GM21576 (cell line): ENCODE results near the gene ATP8A1.
A peak's percentile ranks its signal among the peaks of the same experiment; 100 is the strongest.
"Not testable (repeated sequence)": the region's sequence is repeated elsewhere in the genome, so short reads cannot be mapped to it uniquely, and the experiment has no call there.

ENCODE experiments used
- ATAC-seq: cut with Tn5 transposase; IDR thresholded peaks from one replicate; pipeline ENCODE4 v1.9.1; 2021; ENCODE audit warnings: mild to moderate bottlenecking, moderate library complexity; ENCODE audit not compliant: unreplicated experiment

The ATP8A1 gene

GRCh38 chr4:42513748-42514492, 143.0 kb downstream of the ATP8A1 start:
- no peak for ATAC-seq

DNA sequence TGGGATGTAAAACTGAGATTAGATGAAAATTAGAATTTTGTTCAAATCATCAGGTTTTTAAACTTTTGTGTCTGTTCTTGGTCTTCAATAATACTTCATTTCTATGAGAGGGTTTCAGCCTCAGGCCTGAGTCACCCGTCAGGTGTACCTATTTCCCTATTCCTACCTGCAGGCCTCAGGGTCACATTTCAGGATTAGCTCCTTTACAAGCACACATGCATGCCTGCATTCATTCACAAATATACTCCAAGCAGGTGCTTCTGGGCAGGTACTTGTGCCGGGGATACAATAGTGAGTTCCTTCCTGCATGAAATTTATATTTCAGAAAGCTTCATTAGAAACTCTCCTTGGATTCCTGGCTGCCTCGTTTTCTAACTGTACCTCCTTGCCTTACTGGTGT, 144.7 kb downstream of the ATP8A1 start:
- ATAC-seq: no peak

GRCh38 chr4:42510225-42510624, 146.7 kb downstream of the ATP8A1 start:
- no peak for ATAC-seq

DNA sequence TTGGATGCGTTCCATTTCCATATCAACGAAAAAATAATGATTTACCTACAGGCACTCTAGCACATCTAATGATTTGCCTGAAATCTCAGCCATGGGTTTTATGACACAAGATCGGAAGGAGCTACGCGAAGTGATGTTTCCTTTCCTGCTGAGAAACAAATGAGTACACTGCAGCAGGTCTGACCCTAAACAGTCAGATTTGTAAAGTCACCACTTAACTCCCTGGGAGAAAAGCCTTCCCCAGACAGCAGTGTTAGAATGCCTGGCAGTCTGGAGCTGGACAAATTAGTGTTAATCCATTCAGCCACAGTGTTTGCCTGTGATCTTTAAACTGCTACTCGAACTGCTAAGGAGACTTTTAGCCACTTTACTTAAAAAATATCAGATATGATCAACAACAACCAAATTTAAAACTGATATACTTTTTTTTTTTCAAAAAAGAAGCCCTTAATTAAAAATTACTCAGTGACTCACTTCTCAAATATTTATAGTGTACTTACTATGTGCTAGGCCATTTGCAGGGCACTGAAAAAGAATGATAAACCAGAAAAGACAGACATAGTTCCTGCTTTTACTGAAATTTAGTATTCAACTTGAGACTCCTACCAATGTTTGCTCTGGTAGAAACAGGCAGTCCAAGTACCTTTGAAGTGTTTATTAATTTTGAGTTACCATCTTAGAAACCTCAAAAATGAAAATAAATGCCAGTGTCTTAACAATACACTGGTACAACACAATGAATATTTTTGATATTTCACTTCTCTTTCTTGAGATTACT, 155.1 kb downstream of the ATP8A1 start:
- no peak for ATAC-seq

DNA sequence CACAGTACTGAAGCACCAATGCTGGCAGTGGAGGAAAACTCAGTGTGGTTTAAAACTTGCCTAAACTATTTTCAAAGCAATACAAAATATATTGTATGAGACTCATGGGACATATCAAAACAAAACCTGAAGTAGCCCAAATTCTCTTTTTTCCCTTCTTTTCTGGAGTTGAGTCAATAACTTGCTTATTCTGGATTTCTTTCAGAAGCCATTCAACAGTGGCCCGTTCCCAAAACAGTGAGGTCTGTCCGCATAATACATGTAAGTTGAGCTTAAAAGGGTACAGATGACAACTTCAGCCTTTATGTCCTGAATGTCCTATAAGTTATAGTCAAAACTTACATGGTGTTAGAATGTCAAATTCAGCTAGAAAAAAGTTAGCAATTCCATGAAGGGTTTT, 158.9 kb downstream of the ATP8A1 start:
- ATAC-seq: no peak

- no peak for ATAC-seq
These were observed 159.6 kb downstream of the ATP8A1 start for GRCh38 chr4:42497142-42497910.

DNA sequence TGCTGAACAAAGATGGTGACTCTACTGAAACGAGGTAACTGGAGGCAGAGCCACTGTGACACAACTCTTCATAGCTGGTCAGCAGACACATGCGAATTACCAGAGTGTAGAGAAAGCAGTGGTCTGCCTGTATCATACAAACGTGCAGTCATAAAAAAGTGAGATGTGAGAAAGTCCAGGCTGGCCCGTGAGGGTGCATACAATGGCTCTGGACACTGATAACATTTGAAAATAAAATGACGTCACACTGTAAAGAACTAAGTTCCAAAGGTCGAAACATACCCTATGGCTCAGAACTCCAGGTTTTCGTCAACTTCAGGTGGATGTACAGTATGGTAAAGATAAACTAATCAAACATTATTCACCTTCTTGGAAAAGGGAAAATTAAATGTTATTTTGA, 163.9 kb downstream of the ATP8A1 start:
- ATAC-seq: no peak

- no peak for ATAC-seq
These were observed 166.9 kb downstream of the ATP8A1 start for GRCh38 chr4:42490015-42490414.

GRCh38 chr4:42489095-42489494, 167.8 kb downstream of the ATP8A1 start:
- ATAC-seq: peak; percentile 73

DNA sequence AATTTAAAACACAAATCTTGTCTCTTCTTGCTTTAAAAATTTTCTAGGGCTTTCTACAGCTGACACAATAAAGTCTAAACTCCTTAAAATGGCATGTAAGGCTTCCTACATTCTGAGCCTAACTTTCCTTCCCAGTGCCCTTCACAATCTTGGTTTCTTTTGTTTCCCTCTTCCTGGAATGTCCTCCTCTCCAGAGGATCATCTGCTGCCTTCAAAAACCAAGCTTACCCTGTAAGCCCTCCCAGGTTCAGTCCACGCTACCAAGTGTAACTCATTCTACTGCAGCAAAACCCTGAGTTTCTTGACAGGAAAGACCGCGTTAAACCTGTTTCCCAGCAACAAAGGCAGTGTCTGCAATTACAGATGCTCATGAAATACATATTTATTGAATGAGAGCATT, 168.4 kb downstream of the ATP8A1 start:
- no peak for ATAC-seq

DNA sequence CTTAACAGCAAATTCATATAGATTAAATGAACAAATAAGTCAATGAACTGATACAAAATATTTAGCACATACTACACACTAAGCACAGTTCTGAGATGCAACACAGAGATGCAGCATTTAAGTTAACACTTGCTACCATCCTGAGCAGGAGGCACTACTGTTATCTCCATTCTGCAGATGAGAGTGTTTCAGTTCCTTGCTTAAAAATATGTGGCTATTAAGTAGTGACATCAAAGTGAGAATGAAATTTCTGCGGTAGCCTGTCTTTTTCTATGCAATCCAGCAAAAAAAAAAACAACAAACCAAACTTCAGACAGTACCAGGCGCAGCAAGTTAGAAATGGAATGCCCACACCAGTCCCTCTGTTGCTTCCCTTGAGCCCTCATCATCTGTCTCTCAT, 168.8 kb downstream of the ATP8A1 start:
- ATAC-seq: peak; percentile 87

- no peak for ATAC-seq
These were observed 169.7 kb downstream of the ATP8A1 start for GRCh38 chr4:42487230-42487629.

DNA sequence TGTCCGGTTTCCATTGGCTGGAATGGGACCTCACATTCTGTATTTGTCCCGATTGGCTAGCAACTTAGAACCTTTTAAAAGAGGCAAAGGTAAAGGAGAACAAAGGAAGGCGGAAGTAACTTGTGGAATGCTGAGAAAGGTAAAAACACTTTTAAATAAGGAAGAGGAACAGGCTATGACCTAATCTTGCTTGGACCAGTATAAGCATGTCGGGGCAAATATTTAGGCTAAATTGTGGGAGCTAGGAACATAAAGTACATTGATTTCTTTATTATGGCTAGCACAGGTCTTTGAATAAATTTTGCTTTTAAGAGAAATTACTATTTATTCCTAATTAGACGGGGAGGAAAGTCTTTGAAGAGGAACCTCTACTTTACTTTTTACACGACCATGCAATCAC, 170.7 kb downstream of the ATP8A1 start:
- ATAC-seq: not testable (repeated sequence)

GRCh38 chr4:42484630-42485029, 172.3 kb downstream of the ATP8A1 start:
- ATAC-seq: no peak

- no peak for ATAC-seq
These were observed 173.2 kb downstream of the ATP8A1 start for GRCh38 chr4:42483426-42484379.

GRCh38 chr4:42482516-42483327, 174.2 kb downstream of the ATP8A1 start:
- ATAC-seq: no peak

DNA sequence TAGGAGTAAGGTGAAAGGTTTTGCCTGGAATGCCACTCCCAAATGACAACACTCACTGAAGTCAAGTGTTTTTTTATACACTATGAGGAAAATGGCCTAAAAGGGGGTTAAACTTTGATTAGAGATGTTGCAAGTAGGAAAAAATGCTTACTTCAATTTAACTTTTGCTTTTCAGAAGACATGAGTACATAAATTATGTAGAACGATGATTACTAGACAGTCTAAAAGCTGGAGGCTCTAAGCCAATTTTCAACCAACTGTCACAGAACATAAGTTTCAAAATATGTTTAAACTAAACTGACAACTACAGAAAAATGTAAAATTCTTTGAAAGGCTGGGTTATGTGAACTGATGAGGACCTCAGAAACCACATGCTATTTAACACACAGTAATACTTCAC, 176.2 kb downstream of the ATP8A1 start:
- no peak for ATAC-seq

- ATAC-seq: no peak
These were observed 176.6 kb downstream of the ATP8A1 start for GRCh38 chr4:42480281-42480680.

DNA sequence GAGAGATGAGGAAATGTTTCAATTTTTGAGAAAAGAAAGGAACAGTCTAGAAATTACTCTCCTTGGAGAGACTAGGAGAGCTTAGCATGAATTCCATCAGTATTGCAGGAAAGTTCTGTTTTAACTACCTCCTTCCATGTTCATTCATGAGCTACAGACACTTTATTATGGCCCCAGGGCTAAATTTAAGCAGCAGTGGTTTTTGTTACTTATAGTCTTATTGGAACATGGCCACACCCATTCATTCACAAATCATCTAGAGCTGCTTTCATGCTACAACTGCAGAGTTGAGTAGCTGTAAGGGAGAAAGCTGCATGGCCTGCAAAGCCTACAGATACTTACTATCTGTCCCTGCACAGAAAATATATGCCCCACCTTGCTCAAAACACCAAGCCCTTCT, 178.0 kb downstream of the ATP8A1 start:
- no peak for ATAC-seq

GRCh38 chr4:42478509-42478908, 178.4 kb downstream of the ATP8A1 start:
- no peak for ATAC-seq
